Transverse colon (tissue), 4 donors: ENCODE results near the gene TMEM170A.

Source experiments
- EP300 ChIP-seq: sonication (generic); formaldehyde crosslinking; IDR thresholded peaks from one replicate; pipeline ENCODE4 v1.6.1; 2017; ENCODE audit warnings: antibody characterized with exemption, low read depth
- POLR2A ChIP-seq: fragments of 450-650 bp; IDR thresholded peaks from one replicate; pipeline ENCODE4 v1.6.1; 2016; ENCODE audit warnings: antibody characterized with exemption, mild to moderate bottlenecking, moderate library complexity
- POLR2AphosphoS5 ChIP-seq, 3 donors: sonication (generic); formaldehyde crosslinking; IDR thresholded peaks; one replicate each; pipeline ENCODE4 v1.6.1; 2016; ENCODE audit warnings: antibody characterized with exemption in 3 of 3
- TF ChIP-seq, protein P1 (sequence below), 5 experiments: fragments of 200-600 bp in 3 of 5; fragments of 450-650 bp in 2 of 5; sonication (generic) in 3 of 5; IDR thresholded peaks; 1 replicate in 2 of 5; 2 replicates in 3 of 5; pipeline ENCODE4 v1.5.1; 2016 to 2017; ENCODE audit warnings: antibody characterized with exemption in 5 of 5, inconsistent platforms in 3 of 5, mild to moderate bottlenecking in 2 of 5, moderate library complexity in 1 of 5

GRCh38 chr16:75461575-75461974, 2.9 kb downstream of the TMEM170A start:
- TF ChIP-seq EP300 (no peak), POLR2A (no peak), POLR2AphosphoS5 (IDR thresholded peaks at IDR 0.05) (peak in 1 of 3 donors; percentile 31)
- TF ChIP-seq, protein P1, sequence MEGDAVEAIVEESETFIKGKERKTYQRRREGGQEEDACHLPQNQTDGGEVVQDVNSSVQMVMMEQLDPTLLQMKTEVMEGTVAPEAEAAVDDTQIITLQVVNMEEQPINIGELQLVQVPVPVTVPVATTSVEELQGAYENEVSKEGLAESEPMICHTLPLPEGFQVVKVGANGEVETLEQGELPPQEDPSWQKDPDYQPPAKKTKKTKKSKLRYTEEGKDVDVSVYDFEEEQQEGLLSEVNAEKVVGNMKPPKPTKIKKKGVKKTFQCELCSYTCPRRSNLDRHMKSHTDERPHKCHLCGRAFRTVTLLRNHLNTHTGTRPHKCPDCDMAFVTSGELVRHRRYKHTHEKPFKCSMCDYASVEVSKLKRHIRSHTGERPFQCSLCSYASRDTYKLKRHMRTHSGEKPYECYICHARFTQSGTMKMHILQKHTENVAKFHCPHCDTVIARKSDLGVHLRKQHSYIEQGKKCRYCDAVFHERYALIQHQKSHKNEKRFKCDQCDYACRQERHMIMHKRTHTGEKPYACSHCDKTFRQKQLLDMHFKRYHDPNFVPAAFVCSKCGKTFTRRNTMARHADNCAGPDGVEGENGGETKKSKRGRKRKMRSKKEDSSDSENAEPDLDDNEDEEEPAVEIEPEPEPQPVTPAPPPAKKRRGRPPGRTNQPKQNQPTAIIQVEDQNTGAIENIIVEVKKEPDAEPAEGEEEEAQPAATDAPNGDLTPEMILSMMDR (IDR thresholded peaks at IDR 0.05): no peak
